WTC11 (cell line): ENCODE data around the gene SMR3B. TPM values are rescaled to one million over a fixed set of nuclear protein-coding genes. Genes with fewer than 3 reads are reported as not detected.

ENCODE experiments used
- ATAC-seq: fragments of 200-7000 bp; cut with Tn5 transposase; 2 replicates; pipeline ENCODE4 v1.10.0; 2021; ENCODE audit warnings: mild to moderate bottlenecking, moderate library complexity
- CTCF ChIA-PET: fragments of 300-600 bp; sonication (Branson Sonifier 250); formaldehyde crosslinking; loops from one replicate; lab custom pipeline; 2021; ENCODE audit warnings: antibody characterized with exemption; lab: Charles Lee
- POLR2A ChIA-PET: fragments of 350-600 bp; sonication (Branson Sonifier 250); formaldehyde crosslinking; loops from one replicate; lab custom pipeline; 2021; ENCODE audit warnings: antibody characterized with exemption; lab: Charles Lee
- DNase-seq: peaks from one replicate; pipeline ENCODE4 v3.0.0; 2021; ENCODE audit warnings: low spot score
- H3K27ac Mint-ChIP-seq: 2 replicates; pipeline ENCODE4 v1.8.0; 2021; ENCODE audit warnings: mixed read lengths
- H3K27me3 Mint-ChIP-seq: 2 replicates; pipeline ENCODE4 v1.8.0; 2021; ENCODE audit warnings: low read depth, mild to moderate bottlenecking, moderate library complexity, mixed read lengths
- H3K36me3 Mint-ChIP-seq: 2 replicates; pipeline ENCODE4 v1.8.0; 2021; ENCODE audit warnings: mixed read lengths
- H3K4me1 Mint-ChIP-seq: 2 replicates; pipeline ENCODE4 v1.8.0; 2022; ENCODE audit warnings: mixed read lengths
- H3K4me3 Mint-ChIP-seq: 2 replicates; pipeline ENCODE4 v1.8.0; 2021; ENCODE audit warnings: mild to moderate bottlenecking, moderate library complexity, mixed read lengths
- H3K9me3 Mint-ChIP-seq: 2 replicates; pipeline ENCODE4 v1.8.0; 2021; ENCODE audit warnings: mixed read lengths
- CBFB ChIP-seq: sonication (generic); formaldehyde crosslinking; IDR thresholded peaks from 2 replicates; pipeline ENCODE4 v1.8.1; 2022; ENCODE audit warnings: mild to moderate bottlenecking, low read depth, missing genetic modification reagents
- CREM ChIP-seq: sonication (generic); formaldehyde crosslinking; IDR thresholded peaks from 2 replicates; pipeline ENCODE4 v1.8.1; 2022; ENCODE audit warnings: mild to moderate bottlenecking, missing genetic modification reagents, moderate library complexity
- E2F5 ChIP-seq: sonication (generic); formaldehyde crosslinking; IDR thresholded peaks from 2 replicates; pipeline ENCODE4 v1.8.1; 2022; ENCODE audit warnings: mild to moderate bottlenecking, moderate library complexity, missing genetic modification reagents
- EMX1 ChIP-seq: fragments of 250-450 bp; sonication (Bioruptor Pico); IDR thresholded peaks from 2 replicates; pipeline ENCODE4 v1.8.0; 2021; ENCODE audit warnings: mild to moderate bottlenecking
- FOXJ3 ChIP-seq: sonication (generic); formaldehyde crosslinking; IDR thresholded peaks from 2 replicates; pipeline ENCODE4 v1.9.0; 2021; ENCODE audit warnings: missing genetic modification reagents, mild to moderate bottlenecking, borderline replicate concordance
- GABPB1 ChIP-seq: sonication (generic); formaldehyde crosslinking; IDR thresholded peaks from 2 replicates; pipeline ENCODE4 v1.8.1; 2023; ENCODE audit warnings: mild to moderate bottlenecking, missing genetic modification reagents
- GTF2I ChIP-seq: fragments of 250-450 bp; sonication (Bioruptor Pico); conservative IDR thresholded peaks from 2 replicates; pipeline ENCODE4 v1.4.0; 2021; ENCODE audit warnings: mild to moderate bottlenecking
- HMGA2 ChIP-seq: fragments of 250-450 bp; sonication (Bioruptor Pico); IDR thresholded peaks from 2 replicates; pipeline ENCODE4 v1.4.0; 2021; ENCODE audit warnings: mild to moderate bottlenecking, moderate library complexity
- KAT7 ChIP-seq: sonication (generic); formaldehyde crosslinking; IDR thresholded peaks from 2 replicates; pipeline ENCODE4 v1.8.1; 2023; ENCODE audit warnings: missing genetic modification reagents, mild to moderate bottlenecking, borderline replicate concordance
- NFE2L1 ChIP-seq: sonication (generic); formaldehyde crosslinking; IDR thresholded peaks from 2 replicates; pipeline ENCODE4 v1.8.1; 2023; ENCODE audit warnings: missing genetic modification reagents
- NFYB ChIP-seq: sonication (generic); formaldehyde crosslinking; conservative IDR thresholded peaks from 2 replicates; pipeline ENCODE4 v1.8.0; 2022; ENCODE audit warnings: low read depth, missing genetic modification reagents
- NR2C2 ChIP-seq: sonication (generic); formaldehyde crosslinking; IDR thresholded peaks from 2 replicates; pipeline ENCODE4 v1.8.0; 2022; ENCODE audit warnings: mild to moderate bottlenecking, missing genetic modification reagents
- NR3C1 ChIP-seq: sonication (generic); formaldehyde crosslinking; conservative IDR thresholded peaks from 2 replicates; pipeline ENCODE4 v1.8.1; 2023; ENCODE audit warnings: low read depth, mild to moderate bottlenecking, missing genetic modification reagents
- STAT6 ChIP-seq: sonication (generic); formaldehyde crosslinking; conservative IDR thresholded peaks from 2 replicates; pipeline ENCODE4 v1.8.1; 2023; ENCODE audit warnings: mild to moderate bottlenecking, low read depth, missing genetic modification reagents, moderate library complexity
- TEAD4 ChIP-seq: sonication (generic); formaldehyde crosslinking; IDR thresholded peaks from 2 replicates; pipeline ENCODE4 v1.8.0; 2022; ENCODE audit warnings: mild to moderate bottlenecking, missing genetic modification reagents
- ZNF138 ChIP-seq: sonication (generic); formaldehyde crosslinking; conservative IDR thresholded peaks from 2 replicates; pipeline ENCODE4 v1.8.1; 2022; ENCODE audit warnings: mild to moderate bottlenecking, moderate library complexity, missing genetic modification reagents
- ZNF263 ChIP-seq: sonication (generic); formaldehyde crosslinking; IDR thresholded peaks from 2 replicates; pipeline ENCODE4 v1.8.1; 2022; ENCODE audit warnings: low read depth, mild to moderate bottlenecking, moderate library complexity, missing genetic modification reagents
- ZNF317 ChIP-seq: sonication (generic); formaldehyde crosslinking; IDR thresholded peaks from 2 replicates; pipeline ENCODE4 v1.8.1; 2023; ENCODE audit warnings: low read depth, mild to moderate bottlenecking, moderate library complexity, missing genetic modification reagents, borderline replicate concordance
- ZNF416 ChIP-seq: fragments of 250-450 bp; sonication (Bioruptor Pico); IDR thresholded peaks from 2 replicates; pipeline ENCODE4 v1.9.0; 2021; ENCODE audit warnings: mild to moderate bottlenecking, inconsistent platforms
- ZNF671 ChIP-seq: fragments of 250-450 bp; sonication (Bioruptor Pico); IDR thresholded peaks from 2 replicates; pipeline ENCODE4 v1.8.0; 2021; ENCODE audit warnings: mild to moderate bottlenecking
- total RNA-seq: library from RNA; stranded (reverse); gene quantifications from 3 replicates; pipeline ENCODE4 v1.2.3, GENCODE V29; 2021
- TF ChIP-seq, protein P1 (sequence below): sonication (generic); formaldehyde crosslinking; IDR thresholded peaks from 2 replicates; pipeline ENCODE4 v1.8.1; 2023; ENCODE audit warnings: mild to moderate bottlenecking, missing genetic modification reagents
- TF ChIP-seq, protein P2 (sequence below): sonication (generic); formaldehyde crosslinking; IDR thresholded peaks from 2 replicates; pipeline ENCODE4 v1.8.0; 2023; ENCODE audit warnings: missing genetic modification reagents
- TF ChIP-seq, protein P3 (sequence below): sonication (generic); formaldehyde crosslinking; IDR thresholded peaks from 2 replicates; pipeline ENCODE4 v1.8.0; 2022; ENCODE audit warnings: mild to moderate bottlenecking, missing genetic modification reagents
- TF ChIP-seq, protein P4 (sequence below): sonication (generic); formaldehyde crosslinking; IDR thresholded peaks from 2 replicates; pipeline ENCODE4 v1.8.0; 2023; ENCODE audit warnings: mild to moderate bottlenecking, missing genetic modification reagents

SMR3B gene
- total RNA-seq, 1 experiment from 2014 or later: not detected

DNA sequence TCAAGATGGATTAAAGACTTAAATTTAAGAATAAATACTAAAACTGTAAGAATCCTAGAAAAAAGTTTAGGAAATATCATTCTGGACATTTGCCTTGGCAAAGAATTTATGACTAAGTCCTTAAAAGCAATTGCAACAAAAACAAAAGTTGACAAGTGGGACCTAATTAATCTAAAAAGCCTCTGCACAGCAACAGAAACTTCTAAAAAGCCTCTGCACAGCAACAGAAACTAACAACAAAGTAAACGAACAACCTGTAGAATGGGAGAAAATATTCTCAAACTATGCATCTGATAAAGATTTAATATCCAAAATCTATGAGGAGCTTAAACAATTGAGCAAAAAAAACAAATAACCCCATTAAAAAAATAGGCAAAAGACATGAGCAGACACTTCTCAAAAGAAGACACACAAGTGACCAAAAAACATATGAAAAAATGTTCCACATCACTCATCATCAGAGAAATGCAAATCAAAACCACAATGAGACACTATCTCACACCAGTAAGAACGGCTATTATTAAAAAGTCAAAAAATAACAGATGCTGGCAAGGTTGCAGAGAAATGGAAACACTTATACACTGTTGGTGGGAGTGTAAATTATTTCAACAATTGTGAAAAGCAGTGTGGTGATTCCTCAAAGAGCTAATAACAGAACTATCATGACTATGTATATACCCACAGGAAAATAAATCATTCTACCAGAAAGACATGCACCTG, 9.3 kb downstream of the SMR3B start:
- DNase-seq (no peak), ATAC-seq (no peak)
- Mint-ChIP-seq H3K36me3 (no peaks in the 10 kb centered on the region), H3K4me3 (no peak overlapping the region), H3K9me3 (no peaks in the 10 kb centered on the region), H3K4me1 (no peaks in the 10 kb centered on the region), H3K27me3 (no peaks in the 10 kb centered on the region), H3K27ac (no peak overlapping the region)
- TF ChIP-seq KAT7 (CRISPR knock-in tag): no peak
- no peak for TF ChIP-seq GABPB1 (CRISPR knock-in tag)
- TF ChIP-seq CBFB (CRISPR knock-in tag): no peak
- no peak for TF ChIP-seq NFYB
- no peak for TF ChIP-seq ZNF138 (CRISPR knock-in tag)
- no peak for TF ChIP-seq TEAD4
- TF ChIP-seq ZNF671 (CRISPR knock-in tag): no peak
- TF ChIP-seq, protein P1, sequence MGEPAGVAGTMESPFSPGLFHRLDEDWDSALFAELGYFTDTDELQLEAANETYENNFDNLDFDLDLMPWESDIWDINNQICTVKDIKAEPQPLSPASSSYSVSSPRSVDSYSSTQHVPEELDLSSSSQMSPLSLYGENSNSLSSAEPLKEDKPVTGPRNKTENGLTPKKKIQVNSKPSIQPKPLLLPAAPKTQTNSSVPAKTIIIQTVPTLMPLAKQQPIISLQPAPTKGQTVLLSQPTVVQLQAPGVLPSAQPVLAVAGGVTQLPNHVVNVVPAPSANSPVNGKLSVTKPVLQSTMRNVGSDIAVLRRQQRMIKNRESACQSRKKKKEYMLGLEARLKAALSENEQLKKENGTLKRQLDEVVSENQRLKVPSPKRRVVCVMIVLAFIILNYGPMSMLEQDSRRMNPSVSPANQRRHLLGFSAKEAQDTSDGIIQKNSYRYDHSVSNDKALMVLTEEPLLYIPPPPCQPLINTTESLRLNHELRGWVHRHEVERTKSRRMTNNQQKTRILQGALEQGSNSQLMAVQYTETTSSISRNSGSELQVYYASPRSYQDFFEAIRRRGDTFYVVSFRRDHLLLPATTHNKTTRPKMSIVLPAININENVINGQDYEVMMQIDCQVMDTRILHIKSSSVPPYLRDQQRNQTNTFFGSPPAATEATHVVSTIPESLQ (CRISPR knock-in tag): no peak
- no peak for TF ChIP-seq CREM (CRISPR knock-in tag)
- TF ChIP-seq NFE2L1: no peak
- TF ChIP-seq, protein P2, sequence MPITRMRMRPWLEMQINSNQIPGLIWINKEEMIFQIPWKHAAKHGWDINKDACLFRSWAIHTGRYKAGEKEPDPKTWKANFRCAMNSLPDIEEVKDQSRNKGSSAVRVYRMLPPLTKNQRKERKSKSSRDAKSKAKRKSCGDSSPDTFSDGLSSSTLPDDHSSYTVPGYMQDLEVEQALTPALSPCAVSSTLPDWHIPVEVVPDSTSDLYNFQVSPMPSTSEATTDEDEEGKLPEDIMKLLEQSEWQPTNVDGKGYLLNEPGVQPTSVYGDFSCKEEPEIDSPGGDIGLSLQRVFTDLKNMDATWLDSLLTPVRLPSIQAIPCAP (CRISPR knock-in tag): no peak
- TF ChIP-seq GTF2I (CRISPR knock-in tag): no peak
- TF ChIP-seq, protein P3, sequence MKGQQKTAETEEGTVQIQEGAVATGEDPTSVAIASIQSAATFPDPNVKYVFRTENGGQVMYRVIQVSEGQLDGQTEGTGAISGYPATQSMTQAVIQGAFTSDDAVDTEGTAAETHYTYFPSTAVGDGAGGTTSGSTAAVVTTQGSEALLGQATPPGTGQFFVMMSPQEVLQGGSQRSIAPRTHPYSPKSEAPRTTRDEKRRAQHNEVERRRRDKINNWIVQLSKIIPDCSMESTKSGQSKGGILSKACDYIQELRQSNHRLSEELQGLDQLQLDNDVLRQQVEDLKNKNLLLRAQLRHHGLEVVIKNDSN (CRISPR knock-in tag): no peak
- TF ChIP-seq FOXJ3 (CRISPR knock-in tag): no peak
- no peak for TF ChIP-seq ZNF416
- CTCF ChIA-PET: no interaction called here
- POLR2A ChIA-PET: no interaction called here

- POLR2A ChIA-PET: no interaction called here
- H3K9me3 Mint-ChIP-seq: no peaks in the 10 kb centered on the region
- ATAC-seq (no peak), DNase-seq (no peak)
- TF ChIP-seq TEAD4 (no peak), HMGA2 (CRISPR knock-in tag) (no peak)
- no peaks in the 10 kb centered on the region for H3K27me3 Mint-ChIP-seq
- no peak within 1 kb of the TSS for H3K4me3 Mint-ChIP-seq
- no peaks in the 10 kb centered on the region for H3K4me1 Mint-ChIP-seq
- CTCF ChIA-PET: no interaction called here
- H3K27ac Mint-ChIP-seq: no peak within 1 kb of the TSS
- H3K36me3 Mint-ChIP-seq: no peaks in the 10 kb centered on the region
These were observed 14.6 kb downstream of the SMR3B start, which contains the start of gene OPRPN for GRCh38 chr4:70397580-70397979. OPRPN (plus strand) TSS chr4:70397940; CDS start chr4:70399286, 1,346 bp downstream.

DNA sequence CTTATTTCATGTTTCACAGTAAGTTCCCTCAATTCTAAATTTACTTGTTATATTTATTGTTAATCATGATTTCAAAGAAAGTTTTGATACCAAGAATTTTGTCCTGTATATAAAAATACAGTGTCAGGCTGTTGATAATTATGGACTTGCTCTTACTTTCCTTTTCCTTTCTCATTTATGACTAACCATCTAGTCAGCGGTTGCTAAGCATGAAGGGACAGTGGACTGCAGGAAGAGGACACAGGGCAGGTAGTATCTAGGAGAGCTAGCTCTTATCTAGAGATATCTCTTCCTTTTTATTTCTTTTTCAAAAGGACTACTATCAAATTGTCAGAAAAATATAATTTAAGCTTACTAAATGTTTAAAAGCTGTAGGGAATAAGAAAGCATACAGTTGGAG, 16.4 kb downstream of the SMR3B start:
- H3K27me3 Mint-ChIP-seq: no peaks in the 10 kb centered on the region
- no peak overlapping the region for H3K4me3 Mint-ChIP-seq
- no peak for DNase-seq
- H3K4me1 Mint-ChIP-seq: no peaks in the 10 kb centered on the region
- CTCF ChIA-PET: no interaction called here
- H3K9me3 Mint-ChIP-seq: no peaks in the 10 kb centered on the region
- ATAC-seq: no peak
- POLR2A ChIA-PET: no interaction called here
- H3K27ac Mint-ChIP-seq: no peak overlapping the region
- H3K36me3 Mint-ChIP-seq: no peaks in the 10 kb centered on the region
- TF ChIP-seq ZNF263 (CRISPR knock-in tag) (no peak), ZNF317 (CRISPR knock-in tag) (no peak), NR3C1 (CRISPR knock-in tag) (no peak), STAT6 (no peak), NR2C2 (no peak), EMX1 (CRISPR knock-in tag) (no peak), E2F5 (CRISPR knock-in tag) (no peak)
- TF ChIP-seq, protein P4, sequence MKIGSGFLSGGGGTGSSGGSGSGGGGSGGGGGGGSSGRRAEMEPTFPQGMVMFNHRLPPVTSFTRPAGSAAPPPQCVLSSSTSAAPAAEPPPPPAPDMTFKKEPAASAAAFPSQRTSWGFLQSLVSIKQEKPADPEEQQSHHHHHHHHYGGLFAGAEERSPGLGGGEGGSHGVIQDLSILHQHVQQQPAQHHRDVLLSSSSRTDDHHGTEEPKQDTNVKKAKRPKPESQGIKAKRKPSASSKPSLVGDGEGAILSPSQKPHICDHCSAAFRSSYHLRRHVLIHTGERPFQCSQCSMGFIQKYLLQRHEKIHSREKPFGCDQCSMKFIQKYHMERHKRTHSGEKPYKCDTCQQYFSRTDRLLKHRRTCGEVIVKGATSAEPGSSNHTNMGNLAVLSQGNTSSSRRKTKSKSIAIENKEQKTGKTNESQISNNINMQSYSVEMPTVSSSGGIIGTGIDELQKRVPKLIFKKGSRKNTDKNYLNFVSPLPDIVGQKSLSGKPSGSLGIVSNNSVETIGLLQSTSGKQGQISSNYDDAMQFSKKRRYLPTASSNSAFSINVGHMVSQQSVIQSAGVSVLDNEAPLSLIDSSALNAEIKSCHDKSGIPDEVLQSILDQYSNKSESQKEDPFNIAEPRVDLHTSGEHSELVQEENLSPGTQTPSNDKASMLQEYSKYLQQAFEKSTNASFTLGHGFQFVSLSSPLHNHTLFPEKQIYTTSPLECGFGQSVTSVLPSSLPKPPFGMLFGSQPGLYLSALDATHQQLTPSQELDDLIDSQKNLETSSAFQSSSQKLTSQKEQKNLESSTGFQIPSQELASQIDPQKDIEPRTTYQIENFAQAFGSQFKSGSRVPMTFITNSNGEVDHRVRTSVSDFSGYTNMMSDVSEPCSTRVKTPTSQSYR (CRISPR knock-in tag): no peak
